ENCODE measurements around the gene SLFN14. TPM values are rescaled to one million over a fixed set of nuclear protein-coding genes. Genes with fewer than 3 reads are reported as not detected.
"Not testable (repeated sequence)": the region's sequence is repeated elsewhere in the genome, so short reads cannot be mapped to it uniquely, and the experiment has no call there.

Gene SLFN14
- 0.19 TPM for polyA plus RNA-seq (ENCODE audit: insufficient read length)

- no peak for DNase-seq
Observed at GRCh38 chr17:35560703-35561102, at the start of gene SLFN14. SLFN14 (minus strand) TSS chr17:35560819; CDS start chr17:35558062, 2,757 bp downstream.

GRCh38 chr17:35609831-35610230, 49.2 kb upstream of the SLFN14 start:
- no peak for DNase-seq

GRCh38 chr17:35607239-35607847, 46.7 kb upstream of the SLFN14 start:
- DNase-seq = no peak

- no peak for DNase-seq
Observed at GRCh38 chr17:35605678-35606077, 45.1 kb upstream of the SLFN14 start.

- DNase-seq = no peak
Observed at GRCh38 chr17:35603674-35604073, 43.1 kb upstream of the SLFN14 start.

- no peak for DNase-seq
Observed at GRCh38 chr17:35597604-35598003, 37.0 kb upstream of the SLFN14 start.

GRCh38 chr17:35596530-35597233, 36.1 kb upstream of the SLFN14 start:
- no peak for DNase-seq

GRCh38 chr17:35596072-35596471, 35.5 kb upstream of the SLFN14 start:
- DNase-seq = no peak

GRCh38 chr17:35588196-35588920, 27.7 kb upstream of the SLFN14 start:
- no peak for DNase-seq

- peak; percentile 98 for DNase-seq
Observed at GRCh38 chr17:35587074-35587961, 26.7 kb upstream of the SLFN14 start, which contains the start of gene AP2B1. AP2B1 (plus strand) TSS chr17:35587322; CDS start chr17:35594031, 6,709 bp downstream.

GRCh38 chr17:35586569-35587073, 26.0 kb upstream of the SLFN14 start:
- no peak for DNase-seq

GRCh38 chr17:35584061-35584460, 23.4 kb upstream of the SLFN14 start:
- DNase-seq = no peak

- no peak for DNase-seq
Observed at GRCh38 chr17:35578929-35579432, 18.4 kb upstream of the SLFN14 start.

GRCh38 chr17:35578197-35578928, 17.7 kb upstream of the SLFN14 start, which contains the start of gene PEX12:
PEX12 (minus strand) TSS chr17:35578571; CDS start chr17:35578021, 550 bp downstream.
- DNase-seq = peak; percentile 93

- DNase-seq = peak; percentile 15
Observed at GRCh38 chr17:35577830-35578196, 17.2 kb upstream of the SLFN14 start.

- no peak for DNase-seq
Observed at GRCh38 chr17:35575759-35576158, 15.1 kb upstream of the SLFN14 start.

- DNase-seq = no peak
Observed at GRCh38 chr17:35569405-35569804, 8.8 kb upstream of the SLFN14 start.

- DNase-seq = no peak
Observed at GRCh38 chr17:35568561-35568960, 7.9 kb upstream of the SLFN14 start.

- no peak for DNase-seq
Observed at GRCh38 chr17:35566968-35567367, 6.3 kb upstream of the SLFN14 start.

- DNase-seq = not testable (repeated sequence)
Observed at GRCh38 chr17:35563181-35563580, 2.6 kb upstream of the SLFN14 start.
